Measurements from ENCODE around the gene SETD2.
"Not testable (repeated sequence)": the region's sequence is repeated elsewhere in the genome, so short reads cannot be mapped to it uniquely, and the experiment has no call there.

SETD2 gene

GRCh38 chr3:47036145-47036544 lies 127.8 kb downstream of the SETD2 start:
- no peak for DNase-seq (ENCODE audit: low read depth, low spot score)

GRCh38 chr3:47035645-47036044 lies 128.3 kb downstream of the SETD2 start:
- DNase-seq (ENCODE audit: low read depth, low spot score), result no peak

GRCh38 chr3:47034868-47035489 lies 128.9 kb downstream of the SETD2 start:
- DNase-seq (ENCODE audit: low read depth, low spot score), result no peak

GRCh38 chr3:47031041-47031440 lies 132.9 kb downstream of the SETD2 start:
- DNase-seq (ENCODE audit: low read depth, low spot score), result not testable (repeated sequence)

GRCh38 chr3:47028667-47029066 lies 135.2 kb downstream of the SETD2 start:
- DNase-seq (ENCODE audit: low read depth, low spot score), result no peak

GRCh38 chr3:47028146-47028545 lies 135.8 kb downstream of the SETD2 start:
- DNase-seq (ENCODE audit: low read depth, low spot score), result peak; percentile 32

- DNase-seq (ENCODE audit: low read depth, low spot score), result not testable (repeated sequence)
These were observed 137.5 kb downstream of the SETD2 start for GRCh38 chr3:47026432-47026831.

- DNase-seq (ENCODE audit: low read depth, low spot score), result peak; percentile 51
These were observed 139.0 kb downstream of the SETD2 start for GRCh38 chr3:47024932-47025331.

- DNase-seq (ENCODE audit: low read depth, low spot score), result peak; percentile 42
These were observed 141.3 kb downstream of the SETD2 start for GRCh38 chr3:47022641-47023071.

GRCh38 chr3:47020311-47020710 lies 143.6 kb downstream of the SETD2 start:
- no peak for DNase-seq (ENCODE audit: low read depth, low spot score)

- no peak for DNase-seq (ENCODE audit: low read depth, low spot score)
These were observed 144.7 kb downstream of the SETD2 start for GRCh38 chr3:47019201-47019600.

GRCh38 chr3:47018269-47018611 lies 145.7 kb downstream of the SETD2 start:
- no peak for DNase-seq (ENCODE audit: low read depth, low spot score)

- peak; percentile 67 for DNase-seq (ENCODE audit: low read depth, low spot score)
These were observed 146.2 kb downstream of the SETD2 start for GRCh38 chr3:47017504-47018268.

GRCh38 chr3:47016934-47017435 lies 146.9 kb downstream of the SETD2 start:
- peak; percentile 84 for DNase-seq (ENCODE audit: low read depth, low spot score)

- DNase-seq (ENCODE audit: low read depth, low spot score), result no peak
These were observed 147.6 kb downstream of the SETD2 start for GRCh38 chr3:47016086-47016933.

- no peak for DNase-seq (ENCODE audit: low read depth, low spot score)
These were observed 148.8 kb downstream of the SETD2 start for GRCh38 chr3:47015151-47015550.

GRCh38 chr3:47014036-47014435 lies 149.9 kb downstream of the SETD2 start:
- no peak for DNase-seq (ENCODE audit: low read depth, low spot score)

GRCh38 chr3:47013231-47013630 lies 150.7 kb downstream of the SETD2 start:
- no peak for DNase-seq (ENCODE audit: low read depth, low spot score)

- no peak for DNase-seq (ENCODE audit: low read depth, low spot score)
These were observed 151.3 kb downstream of the SETD2 start for GRCh38 chr3:47012342-47013230.

- DNase-seq (ENCODE audit: low read depth, low spot score), result no peak
These were observed 152.5 kb downstream of the SETD2 start for GRCh38 chr3:47011371-47011770.

GRCh38 chr3:47010910-47011309 lies 153.0 kb downstream of the SETD2 start:
- no peak for DNase-seq (ENCODE audit: low read depth, low spot score)

Data from astrocyte of the hippocampus (primary cell).